Measurements from ENCODE around the gene PABPN1L. TPM values are rescaled to one million over a fixed set of nuclear protein-coding genes. Genes with fewer than 3 reads are reported as not detected.

PABPN1L gene
- total and polyA plus RNA-seq, 2 donors (not counting 3 experiments of a cell fraction or from before 2014, with no cell fraction given) = not detected

DNA sequence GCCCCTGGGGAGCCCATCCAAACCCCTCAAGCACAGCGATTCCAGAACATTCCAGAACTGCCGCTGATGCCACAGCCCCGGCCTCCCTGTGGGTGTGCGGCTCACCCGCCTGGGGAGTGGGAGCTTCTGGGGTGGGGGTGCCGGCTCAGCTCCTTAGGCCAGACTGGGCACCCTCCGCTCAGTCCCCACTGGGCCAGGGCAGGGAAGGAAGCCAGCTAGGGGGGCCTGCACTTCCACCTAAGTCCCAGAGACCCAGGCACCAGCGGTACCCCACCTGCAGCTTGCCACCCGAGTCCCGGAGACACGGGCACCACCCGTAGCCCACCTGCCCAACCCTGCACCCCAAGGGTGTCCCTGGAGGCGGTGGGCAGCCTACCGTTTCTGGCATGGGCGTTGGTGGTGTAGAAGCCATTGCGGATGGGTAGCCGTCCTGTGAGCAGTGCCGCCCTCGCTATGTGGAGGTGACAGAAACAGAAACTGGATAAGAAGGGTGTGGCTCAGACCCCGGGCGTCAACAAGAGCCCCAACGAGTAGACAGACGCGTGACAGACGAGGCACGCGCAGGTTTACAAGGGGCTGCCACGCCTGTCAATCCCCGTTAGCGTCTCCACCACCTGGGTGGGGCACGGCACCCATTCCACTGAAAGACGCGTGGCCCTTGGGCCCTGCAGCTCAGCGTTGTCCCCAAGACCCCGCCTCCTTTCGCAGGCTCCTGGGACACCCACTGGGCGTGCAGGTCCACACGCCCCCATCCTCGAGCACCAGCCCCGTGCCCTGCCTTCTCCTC, 24.7 kb downstream of the PABPN1L start:
- H3K9me3 ChIP-seq (replicated peaks; ENCODE audit: control insufficient read depth, insufficient read depth, low read length) = no peaks in the 10 kb centered on the region
- FAIRE-seq = no peak
- intact Hi-C loops (cut with micrococcal nuclease) (no loop called here), dilution Hi-C loops (cut with MboI; ENCODE audit: extremely low pct_ligation_motif_present, low sequenced_read_pairs) (no loop called here)
- no peak overlapping the region for H3K27ac ChIP-seq (ENCODE audit: insufficient read depth, low read depth, low read length)
- no peaks in the 10 kb centered on the region for H4K20me1 ChIP-seq (replicated peaks; ENCODE audit: control insufficient read depth, extremely low read depth, insufficient read depth, low read length)
- TF ChIP-seq POLR2AphosphoS5 (IDR thresholded peaks at IDR 0.05; ENCODE audit: insufficient read depth, low read depth, low read length) = no peak
- TF ChIP-seq, protein P1, sequence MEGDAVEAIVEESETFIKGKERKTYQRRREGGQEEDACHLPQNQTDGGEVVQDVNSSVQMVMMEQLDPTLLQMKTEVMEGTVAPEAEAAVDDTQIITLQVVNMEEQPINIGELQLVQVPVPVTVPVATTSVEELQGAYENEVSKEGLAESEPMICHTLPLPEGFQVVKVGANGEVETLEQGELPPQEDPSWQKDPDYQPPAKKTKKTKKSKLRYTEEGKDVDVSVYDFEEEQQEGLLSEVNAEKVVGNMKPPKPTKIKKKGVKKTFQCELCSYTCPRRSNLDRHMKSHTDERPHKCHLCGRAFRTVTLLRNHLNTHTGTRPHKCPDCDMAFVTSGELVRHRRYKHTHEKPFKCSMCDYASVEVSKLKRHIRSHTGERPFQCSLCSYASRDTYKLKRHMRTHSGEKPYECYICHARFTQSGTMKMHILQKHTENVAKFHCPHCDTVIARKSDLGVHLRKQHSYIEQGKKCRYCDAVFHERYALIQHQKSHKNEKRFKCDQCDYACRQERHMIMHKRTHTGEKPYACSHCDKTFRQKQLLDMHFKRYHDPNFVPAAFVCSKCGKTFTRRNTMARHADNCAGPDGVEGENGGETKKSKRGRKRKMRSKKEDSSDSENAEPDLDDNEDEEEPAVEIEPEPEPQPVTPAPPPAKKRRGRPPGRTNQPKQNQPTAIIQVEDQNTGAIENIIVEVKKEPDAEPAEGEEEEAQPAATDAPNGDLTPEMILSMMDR (IDR thresholded peaks at IDR 0.05; ENCODE audit: extremely low read depth in 1 of 2, insufficient read depth in 1 of 2, low read depth in 1 of 2, low read length in 2 of 2) = no peak
- no peak for TF ChIP-seq GATA2 (IDR thresholded peaks at IDR 0.05; ENCODE audit: insufficient read depth, insufficient read length, low read depth, low read length)
- TF ChIP-seq MYC (IDR thresholded peaks at IDR 0.05; ENCODE audit: low read depth, low read length) = no peak
- no peak for TF ChIP-seq EZH2 (IDR thresholded peaks at IDR 0.05; ENCODE audit: borderline replicate concordance, low read depth, low read length, severe bottlenecking)
- no peak for TF ChIP-seq MAX (IDR thresholded peaks at IDR 0.05; ENCODE audit: insufficient read depth, insufficient read length)
- no peak for TF ChIP-seq JUN (IDR thresholded peaks at IDR 0.05; ENCODE audit: borderline replicate concordance, insufficient read depth, insufficient read length, low read depth)
- ChIA-PET CTCF (no interaction called here), POLR2A (no interaction called here)
- H3K36me3 ChIP-seq (ENCODE audit: control insufficient read depth in 2 of 2, extremely low read depth in 1 of 2, insufficient read depth in 2 of 2, low read length in 2 of 2) = peaks cover 0 to 10% of the 10 kb centered on the region in 2 experiments
- no peak for DNase-seq (ENCODE audit: low read depth, low spot score)
- H3K27me3 ChIP-seq (ENCODE audit: control insufficient read depth in 2 of 2, insufficient read depth in 2 of 2, low read length in 2 of 2) = no peaks in the 10 kb centered on the region
- H3K4me1 ChIP-seq (ENCODE audit: control insufficient read depth, extremely low read depth, insufficient read depth, low read length) = no peaks in the 10 kb centered on the region
- no peak overlapping the region for H3K4me2 ChIP-seq (ENCODE audit: insufficient read depth, low read length)
- no peak overlapping the region for H3K9ac ChIP-seq (replicated peaks; ENCODE audit: extremely low read depth, insufficient read depth, low read length)
- no peaks in the 10 kb centered on the region for H3K79me2 ChIP-seq (ENCODE audit: control insufficient read depth, insufficient read depth, low read length)
- H2AFZ ChIP-seq (ENCODE audit: low read depth, low read length) = no peak overlapping the region
- H3K9me1 ChIP-seq (replicated peaks; ENCODE audit: control insufficient read depth, extremely low read depth, insufficient read depth, low read length) = no peaks in the 10 kb centered on the region
- no TSS peak for BruUV-seq (replicated peaks)
- no peak overlapping the region for H3K4me3 ChIP-seq (replicated peaks in 1 of 3; ENCODE audit: insufficient read depth in 1 of 3, low read depth in 1 of 3, low read length in 3 of 3)

Data from endothelial cell of umbilical vein (primary cell).